ENCODE results near the gene BRD3OS.
"Not testable (repeated sequence)": the region's sequence is repeated elsewhere in the genome, so short reads cannot be mapped to it uniquely, and the experiment has no call there.

Gene BRD3OS

DNA sequence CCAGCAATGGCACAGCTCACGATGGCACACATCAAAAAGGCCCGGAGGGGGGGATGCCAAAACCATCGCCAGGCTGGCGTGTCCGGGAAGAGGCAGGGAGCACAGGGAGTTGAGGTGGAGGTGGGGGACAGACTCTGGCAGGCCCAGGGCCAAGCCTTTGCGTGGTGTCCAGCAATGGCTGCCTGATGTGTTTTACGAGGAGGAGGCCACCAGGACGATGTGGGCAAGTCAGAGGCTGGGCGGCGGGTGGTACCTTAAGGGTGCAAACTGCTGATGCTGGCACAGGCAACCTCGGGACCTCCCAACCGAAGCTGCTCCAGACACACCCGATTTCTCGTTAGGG lies 37.9 kb upstream of the BRD3OS start:
- H3K36me3 Mint-ChIP-seq (ENCODE audit: low read depth), result no peaks in the 10 kb centered on the region
- no peak overlapping the region for H3K4me3 Mint-ChIP-seq

DNA sequence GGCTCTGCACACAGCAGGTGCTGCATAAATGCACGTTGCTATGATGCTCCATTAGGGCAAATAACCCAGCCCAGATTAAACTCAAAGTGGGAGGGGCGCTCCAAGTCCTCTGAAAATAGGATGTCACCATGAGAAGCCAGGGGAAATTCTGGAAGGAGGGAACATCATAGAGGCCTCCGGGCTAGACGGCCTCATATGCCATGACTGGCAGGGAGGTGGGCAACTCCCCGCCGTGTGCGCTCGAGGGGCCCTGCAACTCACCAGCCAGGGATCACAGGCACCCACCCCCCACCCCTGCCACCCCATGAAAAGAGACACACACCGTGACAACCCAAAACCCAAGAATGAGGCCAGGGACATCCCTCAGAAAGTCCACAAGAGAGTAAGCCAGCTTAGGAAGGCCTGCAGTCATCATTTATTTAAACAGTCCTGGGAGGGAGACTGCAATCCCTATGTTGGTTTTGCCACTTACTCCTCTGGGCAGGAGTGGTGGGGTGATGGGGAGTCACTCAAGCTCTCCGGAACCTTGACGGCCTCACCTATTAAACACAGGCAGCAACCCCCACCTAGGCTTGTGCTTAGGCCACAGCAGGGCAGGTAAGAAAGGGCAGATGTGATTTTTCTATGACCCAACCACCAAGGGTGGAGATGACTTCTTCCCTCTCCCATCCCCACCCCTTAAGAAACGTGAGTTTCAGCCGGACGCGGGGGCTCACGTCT lies 37.2 kb upstream of the BRD3OS start:
- DNase-seq, result no peak
- peak overlapping the region; percentile 40 for H3K4me3 Mint-ChIP-seq
- no peaks in the 10 kb centered on the region for H3K36me3 Mint-ChIP-seq (ENCODE audit: low read depth)
- H3K9me3 Mint-ChIP-seq, result no peaks in the 10 kb centered on the region
- H3K27ac Mint-ChIP-seq, result no peak overlapping the region
- peaks cover 54% of the 10 kb centered on the region for H3K4me1 Mint-ChIP-seq
- TF ChIP-seq, protein P1, sequence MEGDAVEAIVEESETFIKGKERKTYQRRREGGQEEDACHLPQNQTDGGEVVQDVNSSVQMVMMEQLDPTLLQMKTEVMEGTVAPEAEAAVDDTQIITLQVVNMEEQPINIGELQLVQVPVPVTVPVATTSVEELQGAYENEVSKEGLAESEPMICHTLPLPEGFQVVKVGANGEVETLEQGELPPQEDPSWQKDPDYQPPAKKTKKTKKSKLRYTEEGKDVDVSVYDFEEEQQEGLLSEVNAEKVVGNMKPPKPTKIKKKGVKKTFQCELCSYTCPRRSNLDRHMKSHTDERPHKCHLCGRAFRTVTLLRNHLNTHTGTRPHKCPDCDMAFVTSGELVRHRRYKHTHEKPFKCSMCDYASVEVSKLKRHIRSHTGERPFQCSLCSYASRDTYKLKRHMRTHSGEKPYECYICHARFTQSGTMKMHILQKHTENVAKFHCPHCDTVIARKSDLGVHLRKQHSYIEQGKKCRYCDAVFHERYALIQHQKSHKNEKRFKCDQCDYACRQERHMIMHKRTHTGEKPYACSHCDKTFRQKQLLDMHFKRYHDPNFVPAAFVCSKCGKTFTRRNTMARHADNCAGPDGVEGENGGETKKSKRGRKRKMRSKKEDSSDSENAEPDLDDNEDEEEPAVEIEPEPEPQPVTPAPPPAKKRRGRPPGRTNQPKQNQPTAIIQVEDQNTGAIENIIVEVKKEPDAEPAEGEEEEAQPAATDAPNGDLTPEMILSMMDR (IDR thresholded peaks at IDR 0.05), result no peak
- peaks cover 3% of the 10 kb centered on the region for H3K27me3 Mint-ChIP-seq (ENCODE audit: low read depth, poor library complexity)

More for the DNA sequence above, 37.9 kb upstream of the BRD3OS start:
- no peaks in the 10 kb centered on the region for H3K9me3 Mint-ChIP-seq
- no peak overlapping the region for H3K27ac Mint-ChIP-seq
- H3K4me1 Mint-ChIP-seq, result peaks cover 61% of the 10 kb centered on the region
- DNase-seq, result no peak
- TF ChIP-seq, protein P1 (IDR thresholded peaks at IDR 0.05), result no peak
- peaks cover 3% of the 10 kb centered on the region for H3K27me3 Mint-ChIP-seq (ENCODE audit: low read depth, poor library complexity)

DNA sequence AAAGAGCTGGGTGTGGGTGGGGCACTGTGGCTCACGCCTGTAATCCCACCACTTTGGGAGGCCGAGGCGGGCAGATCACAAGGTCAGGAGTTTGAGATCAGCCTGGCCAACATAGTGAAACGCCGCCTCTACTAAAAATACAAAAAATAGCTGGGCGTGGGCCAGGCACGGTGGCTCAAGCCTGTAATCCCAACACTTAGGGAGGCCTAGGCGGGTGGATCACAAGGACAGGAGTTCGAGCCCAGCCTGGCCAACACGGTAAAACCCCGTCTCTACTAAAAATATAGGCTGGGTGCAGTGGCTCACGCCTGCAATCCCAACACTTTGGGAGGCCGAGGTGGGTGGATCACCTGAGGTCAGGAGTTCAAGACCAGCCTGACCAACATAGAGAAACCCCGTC lies 36.5 kb upstream of the BRD3OS start:
- H3K36me3 Mint-ChIP-seq (ENCODE audit: low read depth); H3K4me3 Mint-ChIP-seq; H3K9me3 Mint-ChIP-seq; DNase-seq; H3K27me3 Mint-ChIP-seq (ENCODE audit: low read depth, poor library complexity); H3K27ac Mint-ChIP-seq: not testable (repeated sequence)
- H3K4me1 Mint-ChIP-seq, result peaks cover 47% of the 10 kb centered on the region

DNA sequence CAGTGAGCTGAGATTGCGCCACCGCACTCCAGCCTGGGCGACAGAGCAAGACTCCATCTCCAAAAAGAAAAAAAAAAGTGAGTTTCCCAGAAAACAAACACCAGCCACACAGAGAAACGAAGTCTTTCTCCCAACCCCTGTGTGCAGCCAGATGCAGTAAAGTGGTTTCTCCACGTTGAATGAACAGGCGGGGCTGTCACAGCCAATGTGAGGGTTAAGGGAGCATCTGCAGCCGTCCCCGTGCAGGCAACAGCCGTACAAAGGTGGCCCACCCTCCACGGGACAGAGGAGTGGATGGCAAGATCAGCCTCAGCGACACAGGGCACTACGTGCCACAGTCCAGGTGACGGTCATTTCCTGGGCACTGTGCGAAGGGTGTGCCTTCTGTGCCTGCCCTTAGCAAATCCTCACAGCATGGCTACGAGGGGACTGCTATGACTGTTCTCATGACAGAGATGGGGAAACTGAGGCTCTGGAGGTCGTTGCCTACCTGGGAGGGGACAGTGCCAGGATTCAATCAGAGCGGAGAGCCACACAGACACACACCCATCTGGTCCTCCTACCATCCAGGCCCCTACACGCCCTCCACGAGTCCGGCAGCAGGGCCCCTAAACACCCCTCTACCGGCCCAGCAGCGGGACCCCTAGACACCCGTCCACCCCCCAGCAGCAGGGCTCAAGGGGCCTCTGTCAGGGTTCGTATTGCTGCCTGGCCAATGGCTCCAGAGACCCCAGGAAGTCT lies 35.5 kb upstream of the BRD3OS start:
- Mint-ChIP-seq H3K4me3 (peak overlapping the region; percentile 84), H3K36me3 (ENCODE audit: low read depth) (no peaks in the 10 kb centered on the region), H3K4me1 (peaks cover 52% of the 10 kb centered on the region), H3K9me3 (no peaks in the 10 kb centered on the region), H3K27ac (no peak overlapping the region), H3K27me3 (ENCODE audit: low read depth, poor library complexity) (peaks cover 3% of the 10 kb centered on the region)
- TF ChIP-seq, protein P1 (IDR thresholded peaks at IDR 0.05), result no peak
- DNase-seq, result no peak

DNA sequence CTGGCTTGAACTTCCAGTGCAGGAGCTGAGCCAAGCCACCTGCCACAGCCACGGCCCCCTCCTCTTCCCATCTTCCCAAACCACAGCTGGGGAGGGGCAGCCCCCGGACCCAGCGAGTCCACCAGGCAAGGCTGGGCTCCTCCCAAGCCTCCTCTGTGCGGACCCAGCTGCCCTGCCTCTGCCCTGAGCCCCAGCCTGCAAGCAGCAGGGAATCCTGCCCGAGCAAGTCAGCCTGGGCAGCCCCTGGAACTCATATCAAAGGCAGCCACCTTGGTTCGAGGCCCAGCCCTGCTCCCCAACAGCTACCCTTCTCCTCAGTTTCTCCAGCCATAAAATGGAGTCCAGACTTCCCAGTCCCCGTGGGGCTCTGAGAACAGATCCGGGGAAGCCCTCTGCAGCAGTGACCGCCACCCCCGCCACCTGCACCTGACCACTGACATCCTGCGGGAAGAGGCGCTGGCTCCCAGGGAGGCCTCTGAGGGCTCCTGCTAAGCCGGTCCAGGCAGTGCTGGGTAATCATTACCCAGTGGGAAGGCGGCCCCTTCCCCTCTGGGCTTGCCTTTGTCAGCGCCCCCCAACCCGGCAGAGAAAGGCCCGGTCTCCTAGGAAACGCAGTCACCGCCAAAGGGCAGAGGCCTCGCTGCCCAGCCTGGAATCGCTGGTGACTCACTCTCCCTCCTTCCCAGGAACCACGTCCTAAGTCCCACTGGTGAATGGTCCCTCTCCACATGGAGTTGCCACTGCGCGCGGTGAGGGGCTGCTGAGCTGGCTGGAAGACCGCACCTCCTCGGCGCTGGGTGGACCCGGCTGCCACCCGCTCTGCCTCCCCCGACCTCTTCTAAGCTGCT lies 34.7 kb upstream of the BRD3OS start:
- peak overlapping the region; percentile 84 for H3K4me3 Mint-ChIP-seq
- peaks cover 50% of the 10 kb centered on the region for H3K4me1 Mint-ChIP-seq
- DNase-seq, result peak; percentile 63
- no peaks in the 10 kb centered on the region for H3K9me3 Mint-ChIP-seq
- no peaks in the 10 kb centered on the region for H3K36me3 Mint-ChIP-seq (ENCODE audit: low read depth)
- H3K27me3 Mint-ChIP-seq (ENCODE audit: low read depth, poor library complexity), result peaks cover 10% of the 10 kb centered on the region
- TF ChIP-seq, protein P1 (IDR thresholded peaks at IDR 0.05), result no peak
- H3K27ac Mint-ChIP-seq, result no peak overlapping the region

Data from nephron progenitor cell (in vitro differentiated cells).